Myocyte (in vitro differentiated cells): Measurements from ENCODE around the gene OR4B1. TPM values are rescaled to one million over a fixed set of nuclear protein-coding genes. Genes with fewer than 3 reads are reported as not detected.
"Not testable (repeated sequence)": the region's sequence is repeated elsewhere in the genome, so short reads cannot be mapped to it uniquely, and the experiment has no call there.

Experiments used
- DNase-seq: peaks from one replicate; pipeline ENCODE4 v3.0.0-alpha.2; 2012; ENCODE audit warnings: low read depth
- polyA plus RNA-seq: library from polyadenylated mRNA; unstranded; fragments of >200 nt; gene quantifications from one replicate; pipeline ENCODE4 v1.2.1, GENCODE V29; 2012; ENCODE audit warnings: missing spikeins
- total RNA-seq: library from RNA; depleted of rRNA; stranded (reverse); fragments of >200 nt; gene quantifications from 2 replicates; pipeline ENCODE4 v1.2.3, GENCODE V29; 2014

Gene OR4B1
- total RNA-seq = not detected in 2 replicates
- not detected for polyA plus RNA-seq

DNA sequence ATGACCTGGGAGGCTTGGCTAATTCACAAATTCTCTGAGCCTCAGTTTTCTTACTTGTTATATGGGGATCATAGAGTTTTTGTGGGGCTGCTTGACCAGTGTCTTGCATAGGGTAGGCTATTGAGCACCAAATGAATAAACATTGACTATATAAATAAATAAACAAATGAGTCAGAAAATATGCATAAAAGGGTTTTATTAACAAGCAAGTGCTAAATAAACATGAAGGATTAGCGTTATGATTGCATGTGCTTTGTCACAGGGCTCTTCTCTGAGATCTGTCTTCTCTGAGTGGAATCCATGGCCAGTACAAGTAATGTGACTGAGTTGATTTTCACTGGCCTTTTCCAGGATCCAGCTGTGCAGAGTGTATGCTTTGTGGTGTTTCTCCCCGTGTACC, at the start of gene OR4B1:
TSS of gene OR4B1 (plus strand) at position 301 of the 400 bp plus-strand sequence. CDS start at position 301, 0 bp downstream.
- no peak for DNase-seq

- no peak for DNase-seq
Observed at GRCh38 chr11:48167380-48167779, 49.2 kb upstream of the OR4B1 start.

DNA sequence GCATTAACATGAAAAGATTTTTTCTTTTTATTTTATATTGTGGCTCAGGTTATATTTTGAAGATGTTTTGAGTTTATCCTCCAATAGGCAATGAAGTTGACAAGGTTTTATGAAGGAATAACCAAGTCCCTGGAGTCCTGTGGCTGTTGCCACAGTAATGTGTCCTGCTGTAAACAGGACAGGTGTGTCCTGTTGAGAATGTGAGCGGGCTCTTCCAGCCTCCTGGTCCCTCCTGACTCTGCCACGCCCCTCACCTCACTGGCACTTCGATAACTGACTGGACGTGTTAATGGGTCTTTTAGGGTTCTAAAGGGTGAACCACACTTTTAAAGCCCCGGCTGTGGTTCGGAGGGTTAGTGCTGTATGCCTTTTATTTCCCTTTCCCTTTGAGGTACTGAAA, 47.8 kb upstream of the OR4B1 start:
- DNase-seq = no peak

DNA sequence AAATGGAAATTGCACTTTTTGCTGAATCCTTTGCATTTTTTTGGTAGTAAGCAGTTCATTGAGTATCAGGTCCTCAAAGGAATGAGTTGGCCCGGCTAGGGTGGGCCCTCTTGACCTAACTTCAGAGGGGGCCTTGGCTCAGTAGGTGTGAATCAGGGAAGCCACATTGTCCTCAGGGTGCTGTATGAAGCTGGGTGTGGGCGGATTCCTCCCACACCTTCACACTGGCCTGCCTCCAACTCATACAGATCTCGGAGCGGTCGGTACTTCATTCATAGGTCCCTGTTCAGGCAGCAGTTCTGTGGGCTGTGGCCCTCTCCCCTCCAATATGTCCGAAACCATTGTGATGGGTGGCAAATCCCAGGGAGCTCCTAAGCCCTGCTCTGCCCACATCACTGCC, 47.4 kb upstream of the OR4B1 start:
- no peak for DNase-seq

DNA sequence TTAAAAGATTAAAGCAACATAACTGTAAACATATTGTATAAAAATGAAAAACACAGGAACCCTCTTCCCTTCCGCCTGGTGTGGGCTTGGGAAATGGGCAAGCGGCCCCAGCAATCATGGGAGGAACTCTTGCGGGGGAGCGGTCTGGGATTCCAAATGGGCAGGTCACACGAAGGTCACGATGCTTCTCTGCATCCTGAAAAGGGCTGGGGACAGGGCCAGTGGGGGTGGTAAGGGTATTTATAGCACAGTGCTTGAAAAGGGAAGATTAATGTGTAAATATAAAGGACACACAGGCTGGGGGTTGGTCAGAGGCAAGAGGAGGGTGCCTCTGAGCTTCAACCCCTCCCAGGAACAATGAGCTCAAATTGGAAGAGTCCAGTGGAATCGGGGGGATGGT, 46.9 kb upstream of the OR4B1 start:
- no peak for DNase-seq

- DNase-seq = peak; percentile 60
Observed at GRCh38 chr11:48170241-48171233, 46.1 kb upstream of the OR4B1 start.

- peak; percentile 65 for DNase-seq
Observed at GRCh38 chr11:48172818-48173609, 43.6 kb upstream of the OR4B1 start.

- DNase-seq = no peak
Observed at GRCh38 chr11:48177661-48178060, 38.9 kb upstream of the OR4B1 start.

GRCh38 chr11:48180627-48181026, 36.0 kb upstream of the OR4B1 start:
- no peak for DNase-seq

DNA sequence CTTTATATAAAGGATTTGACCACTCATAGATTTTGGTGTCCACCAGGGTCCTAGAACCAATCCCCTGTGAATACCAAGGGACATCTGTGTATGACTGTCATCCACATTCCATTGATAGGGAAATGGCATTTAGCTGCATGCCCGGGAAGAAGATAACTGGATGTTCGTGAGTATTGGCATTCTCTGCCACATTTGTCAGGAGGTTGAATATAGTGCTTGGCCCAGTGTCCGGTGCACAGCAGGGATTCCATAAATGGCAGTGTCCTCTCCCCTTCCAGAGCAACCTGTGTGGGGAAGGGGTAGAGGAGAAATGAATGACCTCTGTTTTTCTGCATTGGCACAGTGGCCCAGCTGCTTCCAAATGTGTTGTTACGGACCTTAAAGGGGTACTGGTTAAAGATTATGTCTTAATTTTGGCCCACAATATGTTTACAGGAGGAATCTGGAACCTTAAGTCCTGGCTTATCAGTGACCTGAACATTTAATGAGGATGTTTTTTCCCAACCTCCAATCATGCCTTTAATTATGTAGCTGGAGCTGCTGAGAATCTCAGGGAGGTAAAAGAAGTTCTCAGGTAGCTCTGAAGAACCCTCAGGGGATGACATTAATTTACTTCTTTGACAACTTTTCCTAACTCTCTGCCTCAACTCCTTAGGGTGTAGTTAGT, 33.6 kb upstream of the OR4B1 start:
- DNase-seq = peak; percentile 7

DNA sequence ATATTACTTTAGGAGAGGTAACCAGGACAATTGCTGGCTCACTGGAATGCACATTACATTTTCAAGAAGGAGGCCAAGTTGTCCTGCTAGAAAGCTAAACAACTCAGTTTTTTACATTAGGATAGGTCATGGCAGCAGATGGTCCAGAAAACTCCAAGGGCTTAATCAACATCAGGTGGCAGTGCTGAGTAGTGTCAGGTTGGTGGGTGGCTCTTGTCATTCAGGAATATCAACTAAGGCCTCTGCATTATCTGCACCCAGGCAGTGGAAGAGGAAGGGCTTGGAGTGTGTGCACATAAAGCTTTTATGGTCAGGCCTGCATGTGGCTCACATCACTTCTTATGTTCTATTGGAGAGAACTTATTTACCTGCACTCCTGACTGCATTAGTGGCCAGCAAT, 32.2 kb upstream of the OR4B1 start:
- no peak for DNase-seq

GRCh38 chr11:48190906-48191654, 25.5 kb upstream of the OR4B1 start:
- DNase-seq = not testable (repeated sequence)

GRCh38 chr11:48193876-48194275, 22.7 kb upstream of the OR4B1 start:
- DNase-seq = no peak

- no peak for DNase-seq
Observed at GRCh38 chr11:48207881-48208280, 8.7 kb upstream of the OR4B1 start.

DNA sequence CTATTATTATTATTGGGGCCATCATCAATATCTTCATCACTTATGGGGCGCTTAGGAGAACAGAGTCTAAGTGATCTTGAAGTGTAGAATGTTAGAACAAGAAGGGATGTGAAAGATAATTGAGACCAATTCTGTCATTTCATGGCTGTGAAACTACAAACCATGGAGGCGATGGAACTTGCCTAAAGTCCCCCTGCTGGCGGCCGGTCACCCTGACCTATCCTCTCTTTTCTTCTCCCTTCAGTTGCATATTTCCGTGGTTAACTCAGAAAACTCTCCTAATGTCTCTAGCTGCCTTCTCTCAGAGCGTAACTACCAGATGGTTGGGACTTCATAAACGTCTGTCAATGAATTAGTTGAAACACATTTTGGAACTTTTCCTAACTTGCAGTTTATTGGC, 6.6 kb upstream of the OR4B1 start:
- peak; percentile 2 for DNase-seq

GRCh38 chr11:48228761-48229160, 12.2 kb downstream of the OR4B1 start:
- DNase-seq = no peak

GRCh38 chr11:48230057-48230456, 13.4 kb downstream of the OR4B1 start:
- DNase-seq = not testable (repeated sequence)

DNA sequence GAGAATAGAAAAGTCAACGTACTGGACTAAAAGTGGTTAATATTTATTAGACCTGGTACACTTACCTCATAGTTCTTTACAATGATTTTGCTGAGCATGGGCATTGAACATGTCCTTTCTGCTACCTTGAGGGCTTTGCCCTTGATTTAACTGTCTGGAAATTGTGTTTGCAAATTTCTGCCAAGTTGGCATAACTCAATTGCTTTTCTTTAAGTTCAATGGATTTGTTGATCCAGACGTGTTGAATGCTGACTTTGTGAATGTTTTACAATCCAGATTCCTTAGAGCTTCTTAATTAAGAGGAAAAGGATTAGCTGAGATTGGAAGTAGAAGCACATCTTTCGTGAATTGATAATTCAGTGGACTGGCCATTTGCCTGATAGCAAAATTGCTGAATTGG, 21.1 kb downstream of the OR4B1 start:
- DNase-seq = no peak

DNA sequence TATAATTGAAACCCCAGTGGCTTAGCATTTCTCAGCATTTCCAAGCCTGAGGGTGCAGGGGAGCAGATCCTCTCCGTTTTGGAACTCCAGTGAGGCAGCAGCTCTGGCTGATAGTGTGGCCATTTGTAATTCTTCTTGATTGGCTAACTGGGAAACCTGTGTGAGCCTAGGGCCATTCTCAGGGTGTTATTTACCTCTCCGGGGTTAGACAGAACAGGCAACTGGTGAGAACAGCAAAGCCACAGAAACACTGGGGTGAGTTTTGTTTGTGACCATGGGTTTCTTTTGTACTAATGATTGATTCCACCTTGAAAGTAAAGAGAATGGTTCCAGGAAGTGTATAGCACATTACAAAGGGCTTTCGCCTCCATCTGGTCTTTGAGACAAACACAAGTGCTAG, 25.9 kb downstream of the OR4B1 start:
- DNase-seq = no peak

- DNase-seq = no peak
Observed at GRCh38 chr11:48244804-48245203, 28.2 kb downstream of the OR4B1 start, which contains the start of gene OR4X2. TSS of gene OR4X2 (plus strand) at chr11:48245104. CDS start at chr11:48245104, 0 bp downstream.

GRCh38 chr11:48248902-48249301, 32.3 kb downstream of the OR4B1 start:
- DNase-seq = no peak
